Mesodermal cell (in vitro differentiated cells): ENCODE measurements around the gene RFX2.
A peak's percentile ranks its signal among the peaks of the same experiment; 100 is the strongest.

Experiments used
- H3K27ac ChIP-seq: 2 replicates; pipeline ENCODE4 v1.7.0; 2013; ENCODE audit warnings: mild to moderate bottlenecking, low read depth, low read length, moderate library complexity; ENCODE audit not compliant: severe bottlenecking
- H3K36me3 ChIP-seq: 2 replicates; pipeline ENCODE4 v1.7.1; 2013; ENCODE audit warnings: mild to moderate bottlenecking, low read length, moderate library complexity; ENCODE audit not compliant: control insufficient read depth, insufficient read depth
- H3K4me1 ChIP-seq: one replicate; pipeline ENCODE4 v1.7.1; 2013; ENCODE audit warnings: mild to moderate bottlenecking, low read length; ENCODE audit not compliant: insufficient read depth, control insufficient read depth, poor library complexity, severe bottlenecking
- H3K4me3 ChIP-seq: 2 replicates; pipeline ENCODE4 v1.7.0; 2013; ENCODE audit warnings: low read length, control low read depth, mild to moderate bottlenecking; ENCODE audit not compliant: insufficient read depth, poor library complexity, severe bottlenecking; ENCODE audit errors: extremely low read depth
- H3K9me3 ChIP-seq: 2 replicates; pipeline ENCODE4 v1.7.1; 2013; ENCODE audit warnings: mild to moderate bottlenecking, low read length, moderate library complexity; ENCODE audit not compliant: control insufficient read depth
- WGBS, 2 experiments: methylation state at CpG; one replicate each; pipeline ENCODE4 v1.1.5; 2013; ENCODE audit warnings: missing lambda C conversion rate in 2 of 2; ENCODE audit not compliant: insufficient coverage in 2 of 2; 5-methylcytosine and 5-hydroxymethylcytosine counted together

RFX2 gene

DNA sequence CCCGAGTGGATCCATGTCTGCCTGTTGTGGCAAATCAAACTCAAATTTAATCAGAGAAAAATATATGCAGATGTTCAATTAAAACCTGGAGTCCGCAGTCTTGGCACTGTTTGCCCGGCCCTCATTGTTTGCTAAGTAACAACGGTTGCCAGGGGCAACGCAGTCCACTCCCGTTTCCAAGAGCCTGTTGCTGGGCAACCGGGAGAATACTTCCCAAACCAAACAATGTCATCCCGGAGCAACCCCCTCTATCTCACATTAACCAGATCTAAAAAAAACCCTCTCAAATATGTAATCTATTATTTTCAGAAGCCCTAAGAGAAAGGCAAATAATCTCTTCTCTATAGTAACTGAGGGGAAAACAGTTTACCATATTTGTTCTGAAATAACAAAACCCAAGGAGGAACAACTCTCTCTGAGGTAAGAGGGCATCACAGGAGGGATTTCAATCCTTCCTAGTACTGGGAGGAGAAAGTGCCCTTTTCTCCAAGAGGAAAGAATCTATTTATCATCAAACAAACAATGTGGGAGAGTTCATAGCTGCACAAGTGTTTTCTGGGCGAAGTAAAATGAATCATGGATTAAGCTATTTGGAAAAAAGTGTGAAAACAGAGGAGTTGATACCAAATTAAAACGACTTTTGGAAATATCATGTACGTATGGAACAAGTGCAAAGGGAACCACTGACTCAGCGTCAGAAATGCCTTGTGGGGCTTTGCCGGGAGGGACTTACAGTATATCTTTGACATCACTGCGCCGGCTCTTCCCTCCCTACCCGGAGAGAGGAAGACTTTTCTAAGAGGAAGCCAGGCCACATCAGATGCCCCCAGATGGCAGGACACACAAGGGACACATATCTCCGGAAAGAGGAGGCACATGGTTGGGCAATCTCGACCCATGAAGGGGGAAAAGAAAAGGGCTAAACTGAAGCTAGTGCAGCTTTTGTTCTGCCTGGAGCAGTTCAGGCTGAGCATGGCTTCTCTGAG lies 43.3 kb downstream of the RFX2 start:
- Histone ChIP-seq H3K4me1 (peaks cover 26% of the 10 kb centered on the region), H3K9me3 (no peaks in the 10 kb centered on the region), H3K4me3 (no peak overlapping the region), H3K36me3 (no peaks in the 10 kb centered on the region), H3K27ac (peak overlapping the region; percentile 97)
- 47 to 52% methylated on average over 12 to 18 of the region's 18 CpGs for WGBS, 2 experiments

DNA sequence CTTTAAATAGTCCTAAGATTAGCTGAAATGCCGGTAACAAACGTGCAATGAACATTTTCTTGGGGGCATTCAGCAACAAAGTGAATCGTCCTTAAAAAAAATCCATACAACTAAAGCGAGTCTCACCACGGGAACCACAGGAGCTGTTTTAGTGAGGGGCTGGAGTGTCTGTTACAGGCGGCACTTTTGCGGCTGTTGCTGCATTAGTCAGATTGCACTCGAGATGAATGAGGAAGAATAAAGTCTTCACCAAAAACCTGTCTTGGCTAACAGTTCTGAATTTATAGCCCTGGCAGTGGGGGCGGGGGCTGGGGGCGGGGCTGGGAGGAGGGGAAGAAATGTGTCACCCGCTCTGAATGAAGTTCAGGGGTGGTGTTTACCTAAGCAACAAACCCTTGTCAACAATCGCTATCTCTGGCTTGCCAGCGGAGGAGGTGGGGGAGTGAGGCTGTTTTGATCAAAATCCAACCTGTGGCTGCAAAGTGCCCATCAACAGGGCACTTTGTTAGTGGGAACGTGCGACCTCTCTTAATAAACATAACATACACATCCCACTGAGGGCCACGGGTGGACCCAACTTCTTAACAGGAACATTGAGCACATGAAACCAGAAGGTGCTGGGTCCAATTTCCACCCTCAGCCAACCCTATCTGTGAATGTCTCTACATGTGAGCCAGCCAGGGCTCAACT lies 44.5 kb downstream of the RFX2 start:
- WGBS, 2 experiments: 47 to 58% methylated on average over 3 to 11 of the region's 16 CpGs
- Histone ChIP-seq H3K36me3 (no peaks in the 10 kb centered on the region), H3K27ac (peak overlapping the region; percentile 97), H3K4me3 (no peak overlapping the region), H3K9me3 (no peaks in the 10 kb centered on the region), H3K4me1 (peaks cover 34% of the 10 kb centered on the region)

DNA sequence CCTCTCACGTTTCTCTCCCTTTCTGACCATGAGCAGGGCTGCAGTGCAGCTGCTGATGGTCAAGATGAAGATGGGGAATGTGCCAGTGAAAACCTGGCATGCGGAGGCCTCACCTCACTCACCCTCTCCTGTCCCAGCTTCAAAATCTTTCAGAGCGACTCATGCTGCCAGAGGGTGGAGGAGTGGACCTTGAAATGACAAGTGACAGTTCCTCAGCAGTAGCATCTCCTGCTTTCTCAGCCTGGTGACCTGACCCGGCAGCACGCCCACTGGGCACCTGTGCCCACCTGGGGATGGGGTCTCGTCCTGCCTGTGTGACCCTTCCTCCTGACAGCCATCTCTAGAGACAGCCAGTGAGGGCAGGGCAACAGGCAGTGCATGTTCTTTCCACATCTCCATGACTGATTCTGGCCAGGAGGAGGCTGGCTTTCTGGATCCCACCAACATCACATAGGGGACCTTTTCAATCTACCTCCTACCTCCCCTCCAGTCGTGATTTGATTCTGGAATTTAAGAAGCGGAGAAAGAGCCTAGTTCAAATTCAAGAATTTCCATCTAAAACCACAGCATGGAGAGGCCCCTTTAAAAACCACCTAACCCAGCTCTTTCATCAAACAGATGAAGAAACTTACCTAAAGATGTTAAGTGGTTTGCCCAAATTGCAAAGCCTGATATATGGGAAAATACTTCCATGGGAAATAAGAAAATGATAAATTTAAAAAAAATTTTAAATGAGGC lies 45.8 kb downstream of the RFX2 start:
- Histone ChIP-seq H3K4me3 (no peak overlapping the region), H3K4me1 (peaks cover 39% of the 10 kb centered on the region), H3K9me3 (no peaks in the 10 kb centered on the region), H3K27ac (no peak overlapping the region), H3K36me3 (no peaks in the 10 kb centered on the region)
- WGBS, 2 experiments: 84 to 91% methylated on average over 7 of the region's 8 CpGs

DNA sequence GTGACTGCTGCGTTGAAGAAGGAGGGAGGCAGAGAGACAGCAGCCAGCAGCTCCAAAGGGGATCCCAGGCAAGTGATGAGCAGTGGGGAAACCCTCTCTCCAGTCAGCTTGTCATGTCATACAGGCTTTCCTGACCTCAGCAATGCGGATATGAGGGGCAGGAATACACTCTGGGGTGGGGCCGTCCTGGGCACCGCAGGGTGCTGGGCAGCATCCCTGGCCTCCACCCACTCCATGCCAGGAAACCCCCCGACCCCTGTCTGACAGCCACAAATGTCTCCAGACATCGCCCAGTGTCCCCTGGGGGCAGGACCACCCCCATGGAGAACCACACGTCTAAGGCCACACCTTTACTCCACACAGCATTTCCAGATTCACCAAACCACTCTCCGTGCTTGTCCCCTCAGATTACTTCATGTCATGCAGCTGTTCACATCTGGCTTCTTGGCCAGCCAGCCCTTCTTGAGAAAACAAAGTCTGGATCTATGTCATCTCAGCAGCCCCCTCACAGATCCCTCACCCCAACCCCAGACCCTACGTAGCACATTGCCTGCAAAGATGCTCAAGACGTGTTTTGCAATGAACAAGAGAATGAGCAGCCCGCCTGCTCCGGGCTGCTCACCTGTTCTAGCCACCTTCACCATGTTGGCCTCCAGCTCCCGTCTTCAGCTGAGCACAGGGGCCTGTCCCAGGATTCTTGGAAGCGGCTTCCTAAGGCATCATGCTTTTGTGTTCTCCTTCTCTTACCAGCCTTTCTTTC lies 46.5 kb downstream of the RFX2 start:
- Histone ChIP-seq H3K27ac (no peak overlapping the region), H3K9me3 (no peaks in the 10 kb centered on the region), H3K4me3 (no peak overlapping the region), H3K4me1 (peaks cover 39% of the 10 kb centered on the region), H3K36me3 (no peaks in the 10 kb centered on the region)
- WGBS, 2 experiments: 84 to 93% methylated on average over 12 to 13 of the region's 14 CpGs

DNA sequence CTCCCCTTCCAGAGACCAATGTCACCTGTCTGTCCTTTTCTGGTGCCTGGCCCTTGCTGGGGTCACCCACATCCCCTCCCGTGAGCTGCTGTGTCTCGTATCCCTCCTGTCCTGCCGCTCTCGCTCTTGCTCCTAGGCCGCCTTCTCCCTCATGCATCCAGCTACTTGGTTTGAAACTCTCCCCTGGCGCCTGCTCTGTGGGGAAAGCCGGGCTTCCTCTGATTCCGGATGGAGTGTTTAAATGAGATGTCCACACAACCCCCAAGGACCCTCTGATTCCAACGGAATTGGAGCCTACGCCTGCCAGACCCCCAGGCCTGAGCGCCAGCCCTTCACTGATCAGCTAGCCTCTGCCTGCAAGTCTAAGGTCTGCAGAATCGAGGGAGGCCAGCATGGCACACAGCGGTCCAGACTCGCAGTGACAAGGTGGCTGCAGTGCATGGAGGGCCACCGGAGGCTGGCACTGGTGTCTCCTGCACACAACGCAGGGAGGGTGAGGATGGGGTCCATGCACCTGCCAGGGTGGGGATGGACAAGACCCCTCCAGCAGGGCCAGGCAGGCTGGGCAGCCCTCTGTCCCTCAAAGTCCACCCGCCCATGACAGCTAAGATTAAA lies 47.2 kb downstream of the RFX2 start:
- Histone ChIP-seq H3K27ac (no peak overlapping the region), H3K4me1 (peaks cover 42% of the 10 kb centered on the region), H3K9me3 (no peaks in the 10 kb centered on the region), H3K4me3 (no peak overlapping the region), H3K36me3 (no peaks in the 10 kb centered on the region)
- WGBS, 2 experiments: 94 to 97% methylated on average over 16 of the region's 17 CpGs

DNA sequence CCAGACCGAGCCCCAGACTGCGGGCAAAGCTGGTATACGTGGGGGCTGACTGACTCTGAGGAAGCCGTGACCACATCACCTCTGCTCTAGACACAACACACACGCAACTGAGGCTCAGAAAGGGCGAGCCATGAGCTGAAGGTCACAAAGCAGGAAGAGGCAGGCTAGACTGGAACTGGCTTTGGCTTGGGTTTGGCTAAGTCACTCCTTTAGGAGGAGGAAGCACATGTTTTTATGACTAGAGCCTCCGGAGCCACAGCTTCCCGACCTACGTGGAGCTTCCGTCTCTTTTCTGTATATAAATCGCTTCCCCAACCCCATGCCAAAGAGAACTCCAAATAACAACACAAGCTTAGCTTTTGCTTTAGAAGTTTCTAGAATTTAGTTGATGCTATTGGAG lies 48.0 kb downstream of the RFX2 start:
- Histone ChIP-seq H3K36me3 (no peaks in the 10 kb centered on the region), H3K27ac (no peak overlapping the region), H3K4me1 (peaks cover 42% of the 10 kb centered on the region), H3K4me3 (no peak overlapping the region), H3K9me3 (no peaks in the 10 kb centered on the region)
- WGBS, 2 experiments: 94 to 95% methylated on average over 6 to 7 of the region's 11 CpGs

DNA sequence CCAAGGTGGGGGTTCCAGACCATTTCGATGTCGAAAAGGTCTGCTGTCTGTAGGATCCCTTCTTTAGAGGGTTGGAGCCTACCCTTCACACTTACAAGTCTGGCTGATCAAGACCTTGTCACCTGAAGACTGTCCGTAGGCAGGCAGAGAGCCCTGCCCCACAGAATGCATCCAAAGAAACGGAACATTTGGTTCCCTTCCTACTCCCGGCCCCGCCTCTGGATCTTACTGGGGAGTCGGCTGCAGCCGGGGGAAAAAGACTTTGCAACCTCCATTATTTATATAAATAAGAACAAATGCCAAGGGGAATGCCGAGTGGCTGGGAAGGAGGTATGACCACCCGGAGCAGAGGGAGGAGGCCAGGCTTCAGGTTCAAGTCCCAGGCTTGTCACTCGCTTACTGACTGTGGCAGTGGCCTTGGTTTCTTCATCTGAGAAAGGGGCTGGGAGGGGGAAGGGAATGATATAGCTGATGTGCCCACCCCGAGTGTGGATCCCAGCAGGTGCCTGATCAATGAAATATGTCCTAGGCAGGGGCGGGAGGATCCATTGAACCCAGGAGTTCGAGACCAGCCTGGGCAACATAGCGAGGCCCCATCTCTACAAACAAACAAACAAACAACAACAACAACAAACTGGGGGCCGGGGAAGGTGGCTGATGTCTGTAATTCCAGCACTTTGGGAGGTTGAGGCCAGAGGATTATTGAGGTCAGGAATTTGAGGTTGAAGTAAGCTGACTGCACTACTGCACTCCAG lies 48.7 kb downstream of the RFX2 start:
- Histone ChIP-seq H3K9me3 (no peaks in the 10 kb centered on the region), H3K4me3 (no peak overlapping the region), H3K4me1 (peaks cover 48% of the 10 kb centered on the region), H3K36me3 (no peaks in the 10 kb centered on the region), H3K27ac (peak overlapping the region; percentile 23)
- WGBS, 2 experiments: 85 to 91% methylated on average over 4 to 7 of the region's 16 CpGs

DNA sequence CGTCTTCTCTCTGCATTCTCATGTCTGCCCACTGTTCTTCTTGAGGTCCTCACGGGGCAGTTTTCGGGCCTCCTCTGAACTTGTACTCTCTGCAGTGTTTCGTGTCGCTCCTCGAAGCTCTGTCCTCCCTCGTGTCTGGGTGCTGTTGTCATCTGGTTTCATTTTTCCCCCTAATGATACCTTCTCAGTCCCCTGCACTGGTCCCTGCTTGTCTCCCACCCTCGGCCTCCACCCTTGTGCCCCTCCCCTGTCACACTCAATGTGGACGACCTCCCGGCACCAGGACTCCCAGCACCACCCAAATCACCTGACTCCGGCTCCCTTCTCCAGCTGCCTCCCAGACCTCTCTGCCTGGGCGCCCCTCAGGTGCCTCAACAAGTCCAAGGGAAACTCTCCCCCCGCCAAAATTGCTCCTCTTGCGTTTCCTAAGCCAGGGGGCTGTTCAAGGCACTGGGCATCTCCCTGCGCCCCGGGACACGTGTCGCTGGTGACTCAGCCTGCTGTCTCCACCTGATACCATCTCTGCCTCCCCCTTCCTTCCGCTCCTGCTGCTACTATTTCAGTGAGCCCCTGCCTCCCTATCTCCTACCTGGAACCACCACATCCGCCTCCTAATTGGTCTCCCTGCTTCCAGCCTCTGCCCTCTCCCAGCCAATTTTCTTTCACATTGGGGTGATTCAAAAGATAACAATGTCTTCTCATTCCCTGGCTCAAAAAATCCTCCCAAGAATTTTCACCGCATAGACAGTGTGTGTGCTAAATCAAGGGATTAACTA lies 49.5 kb downstream of the RFX2 start:
- Histone ChIP-seq H3K36me3 (no peaks in the 10 kb centered on the region), H3K27ac (peak overlapping the region; percentile 23), H3K9me3 (no peaks in the 10 kb centered on the region), H3K4me1 (peaks cover 42% of the 10 kb centered on the region), H3K4me3 (no peak overlapping the region)
- 68 to 74% methylated on average over 18 to 20 of the region's 21 CpGs for WGBS, 2 experiments

DNA sequence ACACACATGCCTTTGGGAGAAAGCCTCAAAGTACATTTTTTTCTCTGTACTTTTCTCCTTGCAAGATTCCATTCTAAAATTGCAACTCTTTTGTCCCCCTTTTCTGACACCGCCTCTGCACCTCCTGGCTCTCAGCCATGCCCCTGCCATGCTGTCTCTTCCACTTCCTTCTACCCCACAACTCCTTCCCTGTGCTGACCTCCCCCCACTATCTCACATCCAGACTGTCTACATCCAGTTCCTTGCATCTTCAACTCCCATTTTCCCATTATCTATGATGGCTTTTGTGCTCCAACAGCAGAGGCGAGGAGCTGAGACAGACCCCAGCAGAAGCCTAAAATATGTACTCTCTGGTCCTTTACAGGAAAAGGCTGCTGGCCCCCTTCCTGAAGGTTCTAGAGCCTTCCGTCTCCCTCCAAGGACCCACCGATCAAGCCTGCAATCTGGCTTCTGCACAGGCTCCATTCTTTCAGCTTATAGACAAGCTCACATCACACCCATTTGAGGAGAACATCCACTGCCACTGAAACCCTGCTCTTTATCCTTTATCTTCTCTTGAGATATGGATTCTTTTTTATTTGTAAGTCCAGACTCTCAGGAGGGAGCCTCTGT lies 50.2 kb downstream of the RFX2 start:
- H3K4me1 ChIP-seq: peaks cover 39% of the 10 kb centered on the region
- WGBS, 2 experiments: 67 to 97% methylated on average over 1 to 4 of the region's 4 CpGs
- no peaks in the 10 kb centered on the region for H3K9me3 ChIP-seq
- no peak overlapping the region for H3K4me3 ChIP-seq
- no peak overlapping the region for H3K27ac ChIP-seq
- no peaks in the 10 kb centered on the region for H3K36me3 ChIP-seq
